GM04503 (cell line): Measurements from ENCODE around the gene TPSD1.
"Not testable (repeated sequence)": the region's sequence is repeated elsewhere in the genome, so short reads cannot be mapped to it uniquely, and the experiment has no call there.

Source experiments
- DNase-seq: peaks from one replicate; pipeline ENCODE4 v3.0.0-alpha.2; 2012; ENCODE audit warnings: low read depth

Gene TPSD1

GRCh38 chr16:1263591-1264344 lies 7.9 kb downstream of the TPSD1 start:
- DNase-seq, result no peak

GRCh38 chr16:1264345-1265089 lies 8.6 kb downstream of the TPSD1 start:
- DNase-seq, result no peak

GRCh38 chr16:1265090-1265630 lies 9.3 kb downstream of the TPSD1 start:
- no peak for DNase-seq

- no peak for DNase-seq
These were observed 10.0 kb downstream of the TPSD1 start for GRCh38 chr16:1265826-1266225.

GRCh38 chr16:1269418-1269817 lies 13.5 kb downstream of the TPSD1 start:
- DNase-seq, result not testable (repeated sequence)

GRCh38 chr16:1271380-1271723 lies 15.5 kb downstream of the TPSD1 start:
- DNase-seq, result no peak

- DNase-seq, result not testable (repeated sequence)
These were observed 16.0 kb downstream of the TPSD1 start for GRCh38 chr16:1271724-1272413.

GRCh38 chr16:1272453-1273198 lies 16.8 kb downstream of the TPSD1 start:
- no peak for DNase-seq

GRCh38 chr16:1273816-1274215 lies 17.9 kb downstream of the TPSD1 start:
- no peak for DNase-seq

- DNase-seq, result no peak
These were observed 18.9 kb downstream of the TPSD1 start for GRCh38 chr16:1274767-1275166.

- no peak for DNase-seq
These were observed 20.1 kb downstream of the TPSD1 start for GRCh38 chr16:1275791-1276579.

- no peak for DNase-seq
These were observed 20.7 kb downstream of the TPSD1 start for GRCh38 chr16:1276580-1276878.

- no peak for DNase-seq
These were observed 21.3 kb downstream of the TPSD1 start for GRCh38 chr16:1277151-1277598.

GRCh38 chr16:1277617-1278282 lies 21.9 kb downstream of the TPSD1 start:
- DNase-seq, result no peak

GRCh38 chr16:1278477-1278876 lies 22.6 kb downstream of the TPSD1 start:
- DNase-seq, result no peak

- no peak for DNase-seq
These were observed 23.4 kb downstream of the TPSD1 start for GRCh38 chr16:1279081-1279944.

- no peak for DNase-seq
These were observed 24.2 kb downstream of the TPSD1 start for GRCh38 chr16:1279945-1280589.

- no peak for DNase-seq
These were observed 24.9 kb downstream of the TPSD1 start for GRCh38 chr16:1280783-1281182.

- DNase-seq, result no peak
These were observed 25.6 kb downstream of the TPSD1 start for GRCh38 chr16:1281517-1281916.
